GM12878 (cell line): ENCODE measurements around the gene MUC5AC. TPM values are rescaled to one million over a fixed set of nuclear protein-coding genes. Genes with fewer than 3 reads are reported as not detected.

Experiments used
- ATAC-seq: fragments of 200-7000 bp; cut with Tn5 transposase; 3 replicates; pipeline ENCODE4 v1.9.1; 2020; ENCODE audit warnings: mild to moderate bottlenecking, moderate library complexity
- BruUV-seq: library from RNA; stranded (reverse); fragments of 400-500 nt; replicated peaks from 2 replicates; lab custom pipeline; 2021; lab: Mats Ljungman, UMichigan
- CTCF ChIA-PET: fragments of 300-600 bp; sonication (Branson Sonifier 250); formaldehyde crosslinking; extraction: SDS; loops from one replicate; lab custom pipeline; 2021; ENCODE audit warnings: inconsistent platforms; lab: Yijun Ruan, JAX
- POLR2A ChIA-PET: fragments of 350-600 bp; formaldehyde crosslinking; extraction: SDS; loops from one replicate; lab custom pipeline; 2021; ENCODE audit warnings: inconsistent platforms; lab: Charles Lee
- RAD21 ChIA-PET: fragments of 300-600 bp; sonication (Branson Sonifier 250); formaldehyde crosslinking; loops from one replicate; lab custom pipeline; 2023; ENCODE audit warnings: antibody characterized with exemption; ENCODE audit not compliant: unreplicated experiment; lab: Charles Lee
- SMC1A ChIA-PET: fragments of 300-600 bp; sonication (Branson Sonifier 250); formaldehyde crosslinking; loops from one replicate; lab custom pipeline; 2023; ENCODE audit not compliant: unreplicated experiment, uncharacterized antibody; lab: Charles Lee
- DNase-seq: peaks from one replicate; pipeline ENCODE4 v3.0.0-alpha.2; 2011; ENCODE audit warnings: low read depth, low spot score
- FAIRE-seq: peaks from 3 replicates; lab custom pipeline; 2011; peaks lifted over from hg19 to GRCh38; lab: Jason Lieb, UNC
- H2AFZ ChIP-seq: 2 replicates; pipeline ENCODE4 v1.6.0; 2011; ENCODE audit warnings: low read depth, low read length, control low read depth; ENCODE audit not compliant: control insufficient read depth
- H3K27ac ChIP-seq: 2 replicates; pipeline ENCODE4 v1.5.1; 2011; ENCODE audit warnings: control low read depth; ENCODE audit not compliant: control insufficient read depth, insufficient read depth
- H3K27me3 ChIP-seq, 2 experiments: replicated peaks in 1 of 2; 2 replicates each; pipeline versions ENCODE4 v1.6.0 to v1.6.1; 2011; ENCODE audit warnings: low read length in 1 of 2; ENCODE audit not compliant: control insufficient read depth in 2 of 2, insufficient read depth in 2 of 2
- H3K36me3 ChIP-seq, 2 experiments: 2 replicates each; pipeline ENCODE4 v1.5.1; 2011; ENCODE audit warnings: low read length in 1 of 2; ENCODE audit not compliant: control insufficient read depth in 2 of 2, insufficient read depth in 2 of 2
- H3K4me1 ChIP-seq: 2 replicates; pipeline ENCODE4 v1.6.1; 2011; ENCODE audit warnings: mild to moderate bottlenecking, low read length, moderate library complexity, mixed read lengths; ENCODE audit not compliant: control insufficient read depth, insufficient read depth
- H3K4me2 ChIP-seq: 2 replicates; pipeline ENCODE4 v1.6.0; 2011; ENCODE audit warnings: control low read depth; ENCODE audit not compliant: control insufficient read depth, insufficient read depth
- H3K4me3 ChIP-seq: fragments of 200-600 bp; sonication (generic); 2 replicates; pipeline ENCODE4 v1.5.1; 2016
- H3K79me2 ChIP-seq: 2 replicates; pipeline ENCODE4 v1.6.0; 2011; ENCODE audit warnings: low read length; ENCODE audit not compliant: control insufficient read depth, insufficient read depth
- H3K9ac ChIP-seq: 2 replicates; pipeline ENCODE4 v1.8.0; 2011; ENCODE audit warnings: low read length, control low read depth, mixed read lengths; ENCODE audit not compliant: control insufficient read depth, insufficient read depth
- H3K9me3 ChIP-seq: replicated peaks from 3 replicates; pipeline ENCODE4 v1.5.1; 2011; ENCODE audit warnings: mild to moderate bottlenecking, low read length; ENCODE audit not compliant: control insufficient read depth, insufficient read depth
- H4K20me1 ChIP-seq: 2 replicates; pipeline ENCODE4 v1.6.0; 2011; ENCODE audit not compliant: control insufficient read depth, insufficient read depth
- DPF2 ChIP-seq: fragments of 450-650 bp; IDR thresholded peaks from 2 replicates; pipeline ENCODE4 v1.6.1; 2017; ENCODE audit warnings: mild to moderate bottlenecking
- MTA3 ChIP-seq: IDR thresholded peaks from 2 replicates; pipeline ENCODE4 v1.6.1; 2012; ENCODE audit warnings: low read length, inconsistent platforms, borderline replicate concordance
- NFXL1 ChIP-seq: fragments of 450-650 bp; IDR thresholded peaks from 2 replicates; pipeline ENCODE4 v1.6.1; 2017; ENCODE audit warnings: antibody characterized with exemption, mild to moderate bottlenecking, borderline replicate concordance
- NR2F1 ChIP-seq: fragments of 450-650 bp; conservative IDR thresholded peaks from 2 replicates; pipeline ENCODE4 v1.6.1; 2017; ENCODE audit warnings: mild to moderate bottlenecking
- PBX3 ChIP-seq: IDR thresholded peaks from 2 replicates; pipeline ENCODE4 v1.6.1; 2011; ENCODE audit warnings: mild to moderate bottlenecking, low read depth, low read length, moderate library complexity; ENCODE audit not compliant: insufficient replicate concordance
- RAD21 ChIP-seq: IDR thresholded peaks from 2 replicates; pipeline ENCODE4 v1.6.1; 2011; ENCODE audit warnings: mild to moderate bottlenecking, low read depth, low read length, moderate library complexity; ENCODE audit not compliant: insufficient read depth
- ZBED1 ChIP-seq: IDR thresholded peaks from 2 replicates; pipeline ENCODE4 v1.6.1; 2016; ENCODE audit warnings: borderline replicate concordance
- ZBTB4 ChIP-seq: fragments of 450-650 bp; formaldehyde crosslinking; IDR thresholded peaks from 2 replicates; pipeline ENCODE4 v1.4.0; 2022; ENCODE audit warnings: mild to moderate bottlenecking, moderate library complexity
- ZNF207 ChIP-seq: fragments of 450-650 bp; IDR thresholded peaks from 2 replicates; pipeline ENCODE4 v1.6.1; 2014; ENCODE audit warnings: antibody characterized with exemption, mild to moderate bottlenecking, borderline replicate concordance
- WGBS: methylation state at CpG from one replicate; pipeline ENCODE4 v1.1.6; 2016; ENCODE audit warnings: low lambda C conversion rate; ENCODE audit not compliant: insufficient replicate concordance, insufficient coverage; ENCODE audit errors: missing lambda C conversion rate; 5-methylcytosine and 5-hydroxymethylcytosine counted together
- in situ Hi-C: fragments of 300-500 bp; cut with MboI; formaldehyde crosslinking; loops from 9 replicates; pipeline ENCODE4 v1.14.3; 2018; ENCODE audit warnings: mixed read lengths
- intact Hi-C: fragments of 100-400 bp; cut with micrococcal nuclease; formaldehyde crosslinking; loops from one replicate; pipeline ENCODE4 v1.14.2; 2022; ENCODE audit not compliant: unreplicated experiment
- polyA plus RNA-seq, 11 experiments: library from polyadenylated mRNA; depleted of rRNA in 4 of 11; unstranded in 6 of 11; stranded (reverse) in 5 of 11; fragments of >200 nt; fragmentation: Nextera tagmentation in 4 of 11; fragmentation: Illumina TruSeq in 1 of 11; extraction: Ambion mirVana in 4 of 11; extraction: Trizol in 1 of 11; gene quantifications; 1 replicate in 1 of 11; 2 replicates in 10 of 11; pipeline versions ENCODE4 v1.2.1 to v1.2.3, GENCODE V29; 2011 to 2016; ENCODE audit warnings: inconsistent platforms in 2 of 11, missing spikeins in 2 of 11, low read depth in 1 of 11
- total RNA-seq, 4 experiments: library from RNA; depleted of rRNA in 3 of 4; stranded (reverse); fragments of >200 nt in 3 of 4; fragmentation: Illumina TruSeq in 1 of 4; extraction: Trizol in 1 of 4; gene quantifications; 2 replicates each; pipeline versions ENCODE4 v1.2.1 to v1.2.3, GENCODE V29; 2013 to 2021

The MUC5AC gene
- total and polyA plus RNA-seq, 10 of the 15 experiments (the other 5 are each of a cell fraction or from before 2014, with no cell fraction given), result under 0.01 to 0.01 TPM; not detected in 8

GRCh38 chr11:1203505-1204271 lies 45.9 kb downstream of the MUC5AC start:
- no peak for TF ChIP-seq NFXL1
- no peak for TF ChIP-seq ZBED1
- no peak for TF ChIP-seq MTA3
- no peak for TF ChIP-seq DPF2
- TF ChIP-seq NR2F1, result no peak
- no peak for TF ChIP-seq RAD21
- no peak for TF ChIP-seq ZNF207
- TF ChIP-seq PBX3, result no peak
- no peak for TF ChIP-seq ZBTB4 (CRISPR knock-in tag)
- ChIA-PET POLR2A (no interaction called here), CTCF (interaction anchor here (1.3 to 2.2 kb wide), 3 partner anchors 10 to 371 kb away, joined by 6 to 12 read pairs (median 7); no protein-coding TSS in a partner anchor), RAD21 (interaction anchor here (1.4 kb wide), 1 partner anchor 371 kb away, joined by 3 read pairs; no protein-coding TSS in a partner anchor), SMC1A (no interaction called here)
- intact Hi-C loops, result loop anchor here (1.0 to 2.0 kb wide), 2 partner anchors 312 to 371 kb away; no protein-coding TSS in a partner anchor
- no peak overlapping the region for H3K27ac ChIP-seq
- no peaks in the 10 kb centered on the region for H3K36me3 ChIP-seq
- H2AFZ ChIP-seq, result no peak overlapping the region
- FAIRE-seq (no peak), DNase-seq (no peak), ATAC-seq (no peak)
- no peak overlapping the region for H3K4me2 ChIP-seq
- 50% methylated on average over 30 of the region's 30 CpGs for WGBS
- no peaks in the 10 kb centered on the region for H3K4me1 ChIP-seq
- H3K9ac ChIP-seq, result no peak overlapping the region
- no peaks in the 10 kb centered on the region; the same call in 2 of the 3 replicates for H3K9me3 ChIP-seq
- in situ Hi-C loops, result no loop called here
- H4K20me1 ChIP-seq, result no peaks in the 10 kb centered on the region
- no peak overlapping the region for H3K4me3 ChIP-seq
- H3K27me3 ChIP-seq, result no peaks in the 10 kb centered on the region
- no TSS peak for BruUV-seq
- H3K79me2 ChIP-seq, result no peaks in the 10 kb centered on the region
